SK-N-SH treated with all-trans-retinoic acid at 6 μM for 48 hours (cell line): ENCODE results near the gene CSNK1D.

Experiments used
- PATZ1 ChIP-seq: fragments of 250-450 bp; sonication (Bioruptor Pico); IDR thresholded peaks from 2 replicates; pipeline ENCODE4 v1.8.0; 2020; ENCODE audit warnings: mild to moderate bottlenecking, moderate library complexity, borderline replicate concordance
- TOX ChIP-seq: fragments of 250-450 bp; sonication (Bioruptor Pico); IDR thresholded peaks from 2 replicates; pipeline ENCODE4 v1.8.0; 2021; ENCODE audit warnings: mild to moderate bottlenecking, moderate library complexity, borderline replicate concordance

DNA sequence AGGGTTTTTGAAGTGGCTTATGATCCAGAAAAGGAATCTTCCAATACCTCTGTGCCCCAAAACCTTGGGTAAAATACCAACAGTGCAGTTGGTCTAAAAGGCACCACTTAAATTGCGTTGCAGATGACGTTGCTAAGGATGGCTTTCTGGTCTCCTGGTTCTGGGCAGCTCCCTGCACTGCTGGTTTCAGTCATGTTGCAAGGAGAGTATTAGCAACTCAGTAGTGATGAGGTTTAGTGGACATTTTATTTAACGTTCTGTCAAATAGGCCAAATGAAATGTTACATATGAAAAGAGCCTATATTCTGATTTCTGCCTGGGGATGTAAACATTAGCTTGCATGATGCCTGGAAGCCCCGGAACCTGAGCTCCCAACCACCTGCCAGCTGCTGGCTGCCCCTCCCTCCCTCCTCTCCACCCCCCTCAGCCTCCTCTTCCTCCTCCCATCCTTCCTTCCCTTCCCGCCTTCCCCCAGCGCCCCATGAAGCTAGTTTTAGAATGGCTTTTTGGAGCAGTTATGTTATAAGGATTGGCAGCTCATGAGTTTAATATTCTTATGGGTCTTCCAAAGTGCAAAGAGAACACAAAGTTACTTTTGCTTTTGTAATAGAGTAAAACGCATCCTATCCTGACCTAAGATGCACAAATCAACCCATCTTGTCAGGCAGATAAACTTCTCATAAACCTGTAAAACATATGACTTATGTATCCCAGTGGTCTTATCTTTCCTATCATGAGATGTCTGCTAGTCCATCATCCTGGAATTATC is 23.2 kb upstream of the CSNK1D start:
- TF ChIP-seq PATZ1 (CRISPR knock-in tag) (no peak), TOX (no peak)
